NCI-H82 (cell line): Measurements from ENCODE around the gene CDH10.

ENCODE experiments used
- DNase-seq: peaks from one replicate; lab custom pipeline; 2025; lab: John Stamatoyannopoulos, UW

CDH10 gene

GRCh38 chr5:24644761-24645160 lies at the start of gene CDH10:
Gene CDH10, minus strand, starts transcription at chr5:24644978. Its CDS starts 51,488 bp downstream, at chr5:24593490.
- peak; percentile 93 for DNase-seq

GRCh38 chr5:24693609-24694008 lies 48.8 kb upstream of the CDH10 start:
- no peak for DNase-seq

GRCh38 chr5:24691074-24691473 lies 46.3 kb upstream of the CDH10 start:
- no peak for DNase-seq

- no peak for DNase-seq
These were observed 36.3 kb upstream of the CDH10 start for GRCh38 chr5:24681106-24681505.

- no peak for DNase-seq
These were observed 23.3 kb upstream of the CDH10 start for GRCh38 chr5:24668050-24668449.

GRCh38 chr5:24649531-24649930 lies 4.8 kb upstream of the CDH10 start:
- DNase-seq = no peak

- DNase-seq = no peak
These were observed 2.1 kb upstream of the CDH10 start for GRCh38 chr5:24646915-24647314.

- DNase-seq = no peak
These were observed 705 bp upstream of the CDH10 start for GRCh38 chr5:24645483-24645882.

- no peak for DNase-seq
These were observed 898 bp downstream of the CDH10 start for GRCh38 chr5:24643880-24644279.

- no peak for DNase-seq
These were observed 1.6 kb downstream of the CDH10 start for GRCh38 chr5:24643156-24643555.

- peak; percentile 58 for DNase-seq
These were observed 2.8 kb downstream of the CDH10 start for GRCh38 chr5:24642022-24642421.

- no peak for DNase-seq
These were observed 9.6 kb downstream of the CDH10 start for GRCh38 chr5:24635209-24635608.

GRCh38 chr5:24633715-24634325 lies 11.0 kb downstream of the CDH10 start:
- peak; percentile 66 for DNase-seq

GRCh38 chr5:24632353-24632752 lies 12.4 kb downstream of the CDH10 start:
- no peak for DNase-seq

- peak; percentile 26 for DNase-seq
These were observed 13.9 kb downstream of the CDH10 start for GRCh38 chr5:24630918-24631317.

GRCh38 chr5:24629798-24630197 lies 15.0 kb downstream of the CDH10 start:
- no peak for DNase-seq

- DNase-seq = no peak
These were observed 19.9 kb downstream of the CDH10 start for GRCh38 chr5:24624872-24625271.

- DNase-seq = no peak
These were observed 21.2 kb downstream of the CDH10 start for GRCh38 chr5:24623624-24624023.

- DNase-seq = peak; percentile 5
These were observed 21.7 kb downstream of the CDH10 start for GRCh38 chr5:24623031-24623430.

- DNase-seq = peak; percentile 65
These were observed 23.0 kb downstream of the CDH10 start for GRCh38 chr5:24621792-24622191.

GRCh38 chr5:24616566-24616965 lies 28.2 kb downstream of the CDH10 start:
- no peak for DNase-seq

GRCh38 chr5:24615159-24615558 lies 29.6 kb downstream of the CDH10 start:
- no peak for DNase-seq

- no peak for DNase-seq
These were observed 35.1 kb downstream of the CDH10 start for GRCh38 chr5:24609706-24610105.

GRCh38 chr5:24606971-24607370 lies 37.8 kb downstream of the CDH10 start:
- peak; percentile 87 for DNase-seq
